Vagina (tissue), 2 donors: ENCODE results near the gene MBOAT2. TPM values are rescaled to one million over a fixed set of nuclear protein-coding genes. Genes with fewer than 3 reads are reported as not detected.

Experiments used
- DNase-seq, 2 donors: peaks; one replicate each; pipeline ENCODE4 v3.0.0-alpha.2; 2017; ENCODE audit errors: extremely low spot score in 2 of 2
- H3K27ac ChIP-seq: fragments of 200-600 bp; sonication (generic); one replicate; pipeline ENCODE4 v1.5.1; 2019
- H3K27me3 ChIP-seq: fragments of 200-600 bp; sonication (generic); one replicate; pipeline ENCODE4 v1.5.1; 2019
- H3K36me3 ChIP-seq, 2 donors: fragments of 200-600 bp; sonication (generic); one replicate each; pipeline ENCODE4 v1.5.1; 2017 to 2019
- H3K4me1 ChIP-seq: fragments of 200-600 bp; sonication (generic); one replicate; pipeline ENCODE4 v1.5.1; 2019
- H3K4me3 ChIP-seq, 2 donors: fragments of 200-600 bp; sonication (generic); 1 replicate in 1 of 2; 2 replicates in 1 of 2; pipeline ENCODE4 v1.5.1; 2016 to 2019
- H3K9me3 ChIP-seq: fragments of 200-600 bp; sonication (generic); one replicate; pipeline ENCODE4 v1.5.1; 2019
- CTCF ChIP-seq, 3 experiments: fragments of 450-650 bp in 2 of 3; fragments of 200-600 bp in 1 of 3; sonication (generic) in 1 of 3; IDR thresholded peaks; one replicate each; pipeline ENCODE4 v1.5.1; 2017 to 2019; ENCODE audit warnings: antibody characterized with exemption in 3 of 3, mild to moderate bottlenecking in 2 of 3, moderate library complexity in 2 of 3
- POLR2A ChIP-seq, 2 donors: fragments of 450-650 bp; IDR thresholded peaks; one replicate each; pipeline ENCODE4 v1.6.1; 2017; ENCODE audit warnings: antibody characterized with exemption in 2 of 2, mild to moderate bottlenecking in 2 of 2, moderate library complexity in 2 of 2
- POLR2AphosphoS5 ChIP-seq, 2 donors: sonication (generic); formaldehyde crosslinking; IDR thresholded peaks; one replicate each; pipeline ENCODE4 v1.9.0; 2017; ENCODE audit warnings: antibody characterized with exemption in 2 of 2, mild to moderate bottlenecking in 2 of 2, low read depth in 1 of 2; ENCODE audit not compliant: insufficient read depth in 1 of 2
- intact Hi-C: fragments of 100-400 bp; cut with DNase I; formaldehyde crosslinking; loops from one replicate; pipeline ENCODE4 v1.15.1; 2023
- total RNA-seq: library from RNA; depleted of rRNA; stranded (reverse); fragments of >200 nt; gene quantifications from one replicate; pipeline ENCODE4 v1.2.3, GENCODE V29; 2016

The MBOAT2 gene
- total RNA-seq, 1 donor from 2014 or later, result 32.9 TPM

DNA sequence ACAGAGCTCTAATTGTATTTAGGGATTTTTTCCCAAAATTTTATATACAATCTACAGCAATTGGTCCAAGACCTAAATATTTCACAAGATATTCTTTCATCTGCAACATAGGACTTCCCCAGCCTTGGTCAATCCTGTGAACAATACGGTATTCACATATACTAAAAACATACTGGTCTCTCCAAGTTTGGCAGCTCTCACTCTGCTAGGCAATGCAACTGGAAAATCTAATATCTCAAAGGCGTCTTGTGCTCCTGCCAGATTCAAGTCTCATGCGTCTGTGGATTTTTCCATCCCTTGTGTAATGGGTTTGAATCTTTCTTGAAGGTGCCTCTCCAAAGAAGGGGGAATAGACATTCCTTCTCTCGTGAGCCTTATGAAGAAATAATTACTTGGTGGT lies 27.4 kb upstream of the MBOAT2 start:
- Histone ChIP-seq H3K4me1 (no peaks in the 10 kb centered on the region), H3K27me3 (no peaks in the 10 kb centered on the region), H3K9me3 (no peaks in the 10 kb centered on the region), H3K4me3 (no peak overlapping the region), H3K27ac (no peak overlapping the region), H3K36me3 (no peaks in the 10 kb centered on the region)
- DNase-seq, result no peak
- intact Hi-C loops, result no loop called here
- no peak for TF ChIP-seq POLR2A (IDR thresholded peaks at IDR 0.05)
- no peak for TF ChIP-seq CTCF (IDR thresholded peaks at IDR 0.05)
- no peak for TF ChIP-seq POLR2AphosphoS5 (IDR thresholded peaks at IDR 0.05; ENCODE audit: insufficient read depth in 1 of 2, low read depth in 1 of 2)

- no peaks in the 10 kb centered on the region for H3K27me3 ChIP-seq
- no peaks in the 10 kb centered on the region for H3K4me1 ChIP-seq
- H3K9me3 ChIP-seq, result no peaks in the 10 kb centered on the region
- no peak overlapping the region for H3K27ac ChIP-seq
- no peaks in the 10 kb centered on the region for H3K36me3 ChIP-seq
- TF ChIP-seq POLR2AphosphoS5 (IDR thresholded peaks at IDR 0.05; ENCODE audit: insufficient read depth in 1 of 2, low read depth in 1 of 2) (no peak), CTCF (IDR thresholded peaks at IDR 0.05) (no peak), POLR2A (IDR thresholded peaks at IDR 0.05) (no peak)
- DNase-seq, result no peak
- H3K4me3 ChIP-seq, result no peak overlapping the region
- intact Hi-C loops, result no loop called here
These were observed 26.7 kb upstream of the MBOAT2 start for GRCh38 chr2:9030190-9030589.

DNA sequence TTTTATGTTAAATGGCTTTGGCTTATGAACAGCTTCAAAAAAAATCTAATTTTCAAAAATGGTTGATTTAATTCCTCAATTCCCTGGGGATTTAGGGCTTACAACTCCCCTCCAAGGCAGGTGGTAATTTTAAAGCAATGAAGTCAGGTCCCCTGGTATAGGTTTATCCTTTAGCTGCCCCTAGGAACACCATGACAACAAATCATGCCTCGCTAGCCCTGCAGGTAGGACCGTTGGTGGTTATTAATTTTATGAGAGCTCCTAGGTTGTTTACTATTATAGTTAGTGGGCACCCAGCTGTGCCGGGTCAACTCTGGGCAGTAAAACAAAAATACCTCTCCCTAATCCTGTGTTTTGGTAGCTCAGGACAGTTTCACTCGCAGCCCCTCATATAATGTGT lies 26.2 kb upstream of the MBOAT2 start:
- no peaks in the 10 kb centered on the region for H3K4me1 ChIP-seq
- no peaks in the 10 kb centered on the region for H3K9me3 ChIP-seq
- TF ChIP-seq POLR2A (IDR thresholded peaks at IDR 0.05), result no peak
- TF ChIP-seq CTCF (IDR thresholded peaks at IDR 0.05), result no peak
- no peak for TF ChIP-seq POLR2AphosphoS5 (IDR thresholded peaks at IDR 0.05; ENCODE audit: insufficient read depth in 1 of 2, low read depth in 1 of 2)
- no peaks in the 10 kb centered on the region for H3K27me3 ChIP-seq
- intact Hi-C loops, result no loop called here
- no peak overlapping the region for H3K4me3 ChIP-seq
- no peak overlapping the region for H3K27ac ChIP-seq
- no peak for DNase-seq
- H3K36me3 ChIP-seq, result no peaks in the 10 kb centered on the region

- no peak for DNase-seq
- no peaks in the 10 kb centered on the region for H3K9me3 ChIP-seq
- no peaks in the 10 kb centered on the region for H3K4me1 ChIP-seq
- no peak overlapping the region for H3K4me3 ChIP-seq
- TF ChIP-seq POLR2AphosphoS5 (IDR thresholded peaks at IDR 0.05; ENCODE audit: insufficient read depth in 1 of 2, low read depth in 1 of 2), result no peak
- no peak for TF ChIP-seq CTCF (IDR thresholded peaks at IDR 0.05)
- no peak for TF ChIP-seq POLR2A (IDR thresholded peaks at IDR 0.05)
- no peaks in the 10 kb centered on the region for H3K27me3 ChIP-seq
- H3K27ac ChIP-seq, result no peak overlapping the region
- intact Hi-C loops, result no loop called here
- H3K36me3 ChIP-seq, result no peaks in the 10 kb centered on the region
These were observed 24.4 kb upstream of the MBOAT2 start for GRCh38 chr2:9027884-9028283.

- intact Hi-C loops, result no loop called here
- no peaks in the 10 kb centered on the region for H3K9me3 ChIP-seq
- no peaks in the 10 kb centered on the region for H3K27me3 ChIP-seq
- H3K27ac ChIP-seq, result no peak overlapping the region
- TF ChIP-seq POLR2A (IDR thresholded peaks at IDR 0.05), result no peak
- no peak for TF ChIP-seq CTCF (IDR thresholded peaks at IDR 0.05)
- no peak for TF ChIP-seq POLR2AphosphoS5 (IDR thresholded peaks at IDR 0.05; ENCODE audit: insufficient read depth in 1 of 2, low read depth in 1 of 2)
- DNase-seq, result no peak
- no peaks in the 10 kb centered on the region for H3K4me1 ChIP-seq
- no peak overlapping the region for H3K4me3 ChIP-seq
- H3K36me3 ChIP-seq, result no peaks in the 10 kb centered on the region
These were observed 22.3 kb upstream of the MBOAT2 start for GRCh38 chr2:9025746-9026145.
